GM23338 (cell line): ENCODE results near the gene SIRT2. TPM values are rescaled to one million over a fixed set of nuclear protein-coding genes. Genes with fewer than 3 reads are reported as not detected.

ENCODE experiments used
- ATAC-seq: fragments of 200-7000 bp; cut with Tn5 transposase; 3 replicates; pipeline ENCODE4 v1.9.1; 2020
- DNase-seq: peaks from one replicate; pipeline ENCODE4 v3.0.0-alpha.2; 2015; ENCODE audit warnings: low spot score
- H2AFZ ChIP-seq: fragments of 200-600 bp; sonication (generic); 2 replicates; pipeline ENCODE4 v1.8.0; 2016; ENCODE audit warnings: antibody characterized with exemption, mild to moderate bottlenecking, moderate library complexity
- H3F3A ChIP-seq: fragments of 200-600 bp; sonication (generic); replicated peaks from 2 replicates; pipeline ENCODE4 v1.8.0; 2017; ENCODE audit warnings: antibody characterized with exemption, mixed run types, low read depth
- H3K27ac ChIP-seq: fragments of 200-600 bp; sonication (generic); 2 replicates; pipeline ENCODE4 v1.6.1; 2016; ENCODE audit warnings: low read depth
- H3K27me3 ChIP-seq: fragments of 200-600 bp; sonication (generic); 2 replicates; pipeline ENCODE4 v1.8.0; 2016; ENCODE audit warnings: mild to moderate bottlenecking, mixed run types, moderate library complexity; ENCODE audit not compliant: insufficient read depth
- H3K36me3 ChIP-seq: fragments of 200-600 bp; sonication (generic); 2 replicates; pipeline ENCODE4 v1.8.0; 2016; ENCODE audit warnings: mild to moderate bottlenecking; ENCODE audit not compliant: insufficient read depth
- H3K4me1 ChIP-seq: fragments of 200-600 bp; sonication (generic); 2 replicates; pipeline ENCODE4 v1.8.0; 2016; ENCODE audit warnings: mild to moderate bottlenecking, moderate library complexity; ENCODE audit not compliant: insufficient read depth
- H3K4me2 ChIP-seq: fragments of 200-600 bp; sonication (generic); 2 replicates; pipeline ENCODE4 v1.7.1; 2017; ENCODE audit warnings: mixed run types
- H3K4me3 ChIP-seq: fragments of 200-600 bp; sonication (generic); 2 replicates; pipeline ENCODE4 v1.6.1; 2016; ENCODE audit warnings: mixed run types
- H3K79me2 ChIP-seq: fragments of 200-600 bp; sonication (generic); replicated peaks from 2 replicates; pipeline ENCODE4 v1.8.0; 2017; ENCODE audit warnings: mild to moderate bottlenecking; ENCODE audit not compliant: insufficient read depth
- H3K9me2 ChIP-seq: fragments of 200-600 bp; sonication (generic); 2 replicates; pipeline ENCODE4 v1.8.0; 2017; ENCODE audit not compliant: insufficient read depth
- H4K20me1 ChIP-seq: fragments of 200-600 bp; sonication (generic); replicated peaks from 2 replicates; pipeline ENCODE4 v1.8.0; 2017; ENCODE audit warnings: mild to moderate bottlenecking; ENCODE audit not compliant: insufficient read depth
- H3K27ac Mint-ChIP-seq: 2 replicates; pipeline ENCODE4 v1.8.0; 2020; ENCODE audit warnings: inconsistent platforms, mild to moderate bottlenecking, moderate library complexity, mixed read lengths
- H3K27me3 Mint-ChIP-seq: 3 replicates; pipeline ENCODE4 v1.8.0; 2022; ENCODE audit warnings: low read depth, mild to moderate bottlenecking, moderate library complexity, mixed read lengths, inconsistent platforms; ENCODE audit not compliant: insufficient read depth, poor library complexity
- H3K36me3 Mint-ChIP-seq: 3 replicates; pipeline ENCODE4 v1.8.0; 2021; ENCODE audit warnings: low read depth, mild to moderate bottlenecking, inconsistent platforms, moderate library complexity, mixed read lengths
- H3K4me1 Mint-ChIP-seq: 3 replicates; pipeline ENCODE4 v1.8.0; 2020; ENCODE audit warnings: mild to moderate bottlenecking, inconsistent platforms, mixed read lengths
- H3K4me3 Mint-ChIP-seq: 3 replicates; pipeline ENCODE4 v1.8.0; 2021; ENCODE audit warnings: moderate library complexity, mild to moderate bottlenecking, inconsistent platforms, mixed read lengths
- H3K9me3 Mint-ChIP-seq: 3 replicates; pipeline ENCODE4 v1.8.0; 2020; ENCODE audit warnings: moderate library complexity, mild to moderate bottlenecking, inconsistent platforms, mixed read lengths
- CREB1 ChIP-seq: fragments of 250-450 bp; sonication (Bioruptor Pico); IDR thresholded peaks from 2 replicates; pipeline ENCODE4 v1.5.0; 2020; ENCODE audit warnings: low read depth, mild to moderate bottlenecking, moderate library complexity
- ETS1 ChIP-seq: IDR thresholded peaks from 2 replicates; pipeline ENCODE4 v1.6.1; 2016; ENCODE audit warnings: antibody characterized with exemption
- EZH2 ChIP-seq: fragments of 200-600 bp; sonication (generic); IDR thresholded peaks from one replicate; pipeline ENCODE4 v1.8.0; 2017; ENCODE audit warnings: antibody characterized with exemption, mild to moderate bottlenecking, low read depth; ENCODE audit not compliant: unreplicated experiment
- EZH2phosphoT487 ChIP-seq: fragments of 200-600 bp; sonication (generic); IDR thresholded peaks from one replicate; pipeline ENCODE4 v1.8.1; 2018; ENCODE audit warnings: antibody characterized with exemption; ENCODE audit not compliant: unreplicated experiment
- JUNB ChIP-seq: IDR thresholded peaks from one replicate; pipeline ENCODE4 v1.6.1; 2016; ENCODE audit warnings: antibody characterized with exemption; ENCODE audit not compliant: unreplicated experiment
- NANOG ChIP-seq: IDR thresholded peaks from 2 replicates; pipeline ENCODE4 v1.6.1; 2016; ENCODE audit warnings: antibody characterized with exemption, borderline replicate concordance
- POLR2AphosphoS5 ChIP-seq: IDR thresholded peaks from 2 replicates; pipeline ENCODE4 v1.6.1; 2016; ENCODE audit warnings: antibody characterized with exemption, low read depth
- REST ChIP-seq: IDR thresholded peaks from one replicate; pipeline ENCODE4 v1.6.1; 2018; ENCODE audit warnings: antibody characterized with exemption; ENCODE audit not compliant: unreplicated experiment
- STAT1 ChIP-seq: IDR thresholded peaks from one replicate; pipeline ENCODE4 v1.6.1; 2016; ENCODE audit warnings: antibody characterized with exemption; ENCODE audit not compliant: unreplicated experiment
- ZNF114 ChIP-seq: fragments of 250-450 bp; sonication (Bioruptor Pico); IDR thresholded peaks from 2 replicates; pipeline ENCODE4 v1.5.0; 2020; ENCODE audit warnings: mild to moderate bottlenecking, moderate library complexity
- ZNF331 ChIP-seq: fragments of 250-450 bp; sonication (Bioruptor Pico); IDR thresholded peaks from 2 replicates; pipeline ENCODE4 v1.5.0; 2020; ENCODE audit warnings: low read depth, mild to moderate bottlenecking, moderate library complexity
- ZNF462 ChIP-seq: fragments of 250-450 bp; sonication (Bioruptor Pico); IDR thresholded peaks from 2 replicates; pipeline ENCODE4 v1.5.0; 2020; ENCODE audit warnings: mild to moderate bottlenecking, moderate library complexity
- polyA plus RNA-seq: library from polyadenylated mRNA; unstranded; fragments of >200 nt; fragmentation: Nextera tagmentation; extraction: Ambion mirVana; gene quantifications from 2 replicates; pipeline ENCODE4 v1.2.1, GENCODE V29; 2016
- total RNA-seq: library from RNA; depleted of rRNA; stranded (reverse); fragments of >200 nt; shearing (Covaris generic); gene quantifications from 2 replicates; pipeline ENCODE4 v1.2.3, GENCODE V29; 2014
- TF ChIP-seq, protein P1 (sequence below), 2 experiments: fragments of 200-600 bp in 1 of 2; sonication (generic) in 1 of 2; conservative IDR thresholded peaks; 2 replicates each; pipeline versions ENCODE4 v1.5.1 to v1.6.1; 2016 to 2017; ENCODE audit warnings: antibody characterized with exemption in 2 of 2, low read depth in 2 of 2, mild to moderate bottlenecking in 2 of 2, moderate library complexity in 1 of 2

Gene SIRT2
- total and polyA plus RNA-seq, 2 experiments from 2014 or later: 2.7 to 8.4 TPM

- Histone ChIP-seq H4K20me1 (no peaks in the 10 kb centered on the region), H3K4me2 (peak overlapping the region; percentile 81), H3K4me1 (peaks cover 14% of the 10 kb centered on the region), H3K27ac (no peak overlapping the region), H3K9me2 (no peaks in the 10 kb centered on the region), H3F3A (no peaks in the 10 kb centered on the region), H3K79me2 (peaks cover 23% of the 10 kb centered on the region), H3K36me3 (no peaks in the 10 kb centered on the region), H2AFZ (peak overlapping the region; percentile 99), H3K4me3 (peak overlapping the region; percentile 68), H3K27me3 (peaks cover 11% of the 10 kb centered on the region)
- Mint-ChIP-seq H3K36me3 (peaks cover 3% of the 10 kb centered on the region; the same call in 2 of the 3 replicates), H3K4me1 (peaks cover 12% of the 10 kb centered on the region), H3K27me3 (peaks cover 13% of the 10 kb centered on the region), H3K4me3 (peak overlapping the region; percentile 87), H3K27ac (no peak overlapping the region), H3K9me3 (peaks cover 3% of the 10 kb centered on the region; the same call in 2 of the 3 replicates)
- no peak for TF ChIP-seq REST
- TF ChIP-seq ZNF331 (CRISPR knock-in tag): no peak
- TF ChIP-seq EZH2phosphoT487: no peak
- TF ChIP-seq POLR2AphosphoS5: no peak
- TF ChIP-seq EZH2: no peak
- TF ChIP-seq CREB1 (CRISPR knock-in tag): no peak
- no peak for TF ChIP-seq ZNF114 (CRISPR knock-in tag)
- TF ChIP-seq, protein P1, sequence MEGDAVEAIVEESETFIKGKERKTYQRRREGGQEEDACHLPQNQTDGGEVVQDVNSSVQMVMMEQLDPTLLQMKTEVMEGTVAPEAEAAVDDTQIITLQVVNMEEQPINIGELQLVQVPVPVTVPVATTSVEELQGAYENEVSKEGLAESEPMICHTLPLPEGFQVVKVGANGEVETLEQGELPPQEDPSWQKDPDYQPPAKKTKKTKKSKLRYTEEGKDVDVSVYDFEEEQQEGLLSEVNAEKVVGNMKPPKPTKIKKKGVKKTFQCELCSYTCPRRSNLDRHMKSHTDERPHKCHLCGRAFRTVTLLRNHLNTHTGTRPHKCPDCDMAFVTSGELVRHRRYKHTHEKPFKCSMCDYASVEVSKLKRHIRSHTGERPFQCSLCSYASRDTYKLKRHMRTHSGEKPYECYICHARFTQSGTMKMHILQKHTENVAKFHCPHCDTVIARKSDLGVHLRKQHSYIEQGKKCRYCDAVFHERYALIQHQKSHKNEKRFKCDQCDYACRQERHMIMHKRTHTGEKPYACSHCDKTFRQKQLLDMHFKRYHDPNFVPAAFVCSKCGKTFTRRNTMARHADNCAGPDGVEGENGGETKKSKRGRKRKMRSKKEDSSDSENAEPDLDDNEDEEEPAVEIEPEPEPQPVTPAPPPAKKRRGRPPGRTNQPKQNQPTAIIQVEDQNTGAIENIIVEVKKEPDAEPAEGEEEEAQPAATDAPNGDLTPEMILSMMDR (conservative IDR thresholded peaks at IDR 0.05; ENCODE audit: low read depth in 2 of 2): no peak
- no peak for TF ChIP-seq ZNF462 (CRISPR knock-in tag)
- TF ChIP-seq NANOG: no peak
- TF ChIP-seq STAT1: no peak
- no peak for TF ChIP-seq JUNB
- no peak for TF ChIP-seq ETS1
- peak; percentile 7 for ATAC-seq
- DNase-seq: peak; percentile 34
Observed at GRCh38 chr19:38898788-38899446, 501 bp downstream of the SIRT2 start.
